H4 (cell line): Measurements from ENCODE around the gene MAPKBP1. TPM values are rescaled to one million over a fixed set of nuclear protein-coding genes. Genes with fewer than 3 reads are reported as not detected.

Experiments used
- DNase-seq: peaks from one replicate; pipeline ENCODE4 v3.0.0-alpha.2; 2015; ENCODE audit warnings: low spot score
- total RNA-seq: library from RNA; depleted of rRNA; stranded (reverse); fragments of >200 nt; shearing (Covaris generic); gene quantifications from 2 replicates; pipeline ENCODE4 v1.2.3, GENCODE V29; 2014

The MAPKBP1 gene
- total RNA-seq, 1 experiment from 2014 or later: 4.1 TPM

DNA sequence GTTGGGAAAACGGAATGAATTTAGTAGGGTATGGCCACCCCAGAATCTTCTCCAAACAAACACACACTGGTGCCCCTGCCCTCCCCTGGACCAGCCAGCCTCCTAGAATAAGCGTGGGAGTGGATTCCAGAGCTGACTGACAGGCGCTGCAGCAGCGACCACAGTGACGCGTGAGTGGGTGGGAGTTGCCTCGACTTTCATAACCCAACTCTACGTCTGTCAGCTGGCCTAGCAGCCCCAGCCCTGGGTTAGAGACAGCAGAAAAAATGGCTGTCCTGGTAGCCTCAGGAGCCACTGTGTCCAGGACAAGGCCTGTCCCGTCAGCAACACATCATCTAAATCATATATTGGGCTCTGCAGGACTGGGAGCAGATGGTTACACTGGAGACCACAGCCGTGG, 74.3 kb downstream of the MAPKBP1 start:
- DNase-seq: no peak

DNA sequence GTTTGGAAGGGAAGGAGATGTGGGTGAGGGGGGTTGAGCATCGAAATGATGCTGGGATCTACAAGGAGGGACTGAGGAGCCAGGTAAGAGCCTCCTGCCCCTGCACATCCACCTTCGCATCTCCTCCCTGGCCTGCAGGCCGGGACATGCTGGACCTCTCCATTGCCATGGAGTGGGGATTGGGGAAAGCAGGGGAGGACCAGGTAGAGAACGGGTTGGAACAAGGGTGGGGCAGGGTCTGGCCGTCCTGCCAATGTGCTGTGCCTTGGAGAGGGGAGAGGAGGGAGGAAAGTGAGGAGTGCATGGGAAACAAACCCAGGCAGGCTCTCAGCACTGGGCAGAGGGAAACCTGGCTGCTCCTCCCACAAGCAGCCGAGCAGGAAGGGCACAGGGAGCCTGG, 74.9 kb downstream of the MAPKBP1 start:
- no peak for DNase-seq

DNA sequence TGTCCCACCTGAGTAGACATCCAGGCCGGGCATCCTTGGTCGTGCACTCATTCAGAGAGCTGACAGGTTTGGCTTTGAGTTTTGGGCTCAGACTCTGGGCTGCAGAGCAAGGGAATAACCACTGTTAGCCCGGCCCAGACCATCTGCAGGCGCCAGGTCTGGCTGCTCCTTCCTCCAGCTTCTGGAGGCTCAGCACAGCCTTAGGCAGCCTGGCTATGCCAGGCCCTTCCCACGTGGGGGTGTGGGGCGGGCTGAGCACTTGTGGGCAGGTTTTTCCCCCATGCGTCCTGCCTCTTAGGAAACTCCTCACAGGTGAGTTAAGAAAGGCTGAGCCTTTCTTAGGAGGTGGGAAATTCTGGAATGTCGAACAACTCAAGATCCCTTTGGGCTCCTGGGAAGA, 75.6 kb downstream of the MAPKBP1 start:
- no peak for DNase-seq

DNA sequence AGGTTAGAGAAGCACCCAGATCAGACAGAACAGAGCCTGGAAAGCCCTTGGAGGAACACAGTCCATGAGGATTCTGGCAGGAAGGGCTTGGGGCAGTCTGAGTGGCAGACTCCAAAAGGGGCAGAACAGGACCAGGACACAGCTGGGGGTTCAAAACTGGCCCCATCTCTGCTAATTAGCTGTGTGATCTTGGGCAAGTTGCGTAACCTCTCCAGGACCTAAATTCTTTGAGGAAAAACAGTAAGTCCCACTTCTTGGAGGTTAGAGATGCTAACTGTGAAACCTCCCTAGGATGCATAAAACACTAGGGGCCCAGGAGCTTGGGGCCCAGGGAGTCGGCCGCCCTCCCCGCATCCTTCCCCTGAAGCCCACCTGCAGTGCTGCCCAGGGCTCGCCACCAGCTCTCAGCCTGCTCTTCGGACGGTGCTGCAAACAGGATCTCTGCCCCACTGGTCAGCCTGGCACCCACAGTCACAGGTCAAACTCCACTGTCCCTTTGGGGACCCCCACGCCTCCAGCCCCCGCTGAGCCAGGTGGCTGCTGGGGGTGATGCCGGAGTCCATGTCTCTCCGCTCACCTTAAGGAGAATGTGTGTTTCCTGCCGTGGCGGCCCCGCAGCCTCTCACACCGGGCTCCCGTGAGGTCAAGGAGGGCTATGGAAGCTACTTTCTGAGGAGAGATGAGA, 76.3 kb downstream of the MAPKBP1 start:
- DNase-seq: no peak

DNA sequence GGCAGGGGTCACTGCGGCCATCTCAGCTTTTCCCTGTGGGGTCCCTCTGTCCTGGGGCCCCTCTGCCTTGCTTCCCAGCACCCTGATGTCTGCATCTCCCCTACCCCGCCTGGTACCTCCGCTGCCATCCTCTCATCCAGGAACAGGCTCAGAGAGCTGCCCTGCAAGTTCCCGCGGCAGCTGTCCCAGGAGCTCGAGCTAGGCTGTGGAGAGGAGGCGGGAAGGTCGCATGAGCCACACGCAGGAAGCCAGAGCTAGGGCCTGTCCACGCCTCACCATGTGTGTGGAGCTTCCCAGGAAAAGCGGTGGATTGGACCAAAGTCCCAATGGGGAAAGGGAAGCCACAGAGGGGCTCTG, 76.9 kb downstream of the MAPKBP1 start:
- DNase-seq: no peak

DNA sequence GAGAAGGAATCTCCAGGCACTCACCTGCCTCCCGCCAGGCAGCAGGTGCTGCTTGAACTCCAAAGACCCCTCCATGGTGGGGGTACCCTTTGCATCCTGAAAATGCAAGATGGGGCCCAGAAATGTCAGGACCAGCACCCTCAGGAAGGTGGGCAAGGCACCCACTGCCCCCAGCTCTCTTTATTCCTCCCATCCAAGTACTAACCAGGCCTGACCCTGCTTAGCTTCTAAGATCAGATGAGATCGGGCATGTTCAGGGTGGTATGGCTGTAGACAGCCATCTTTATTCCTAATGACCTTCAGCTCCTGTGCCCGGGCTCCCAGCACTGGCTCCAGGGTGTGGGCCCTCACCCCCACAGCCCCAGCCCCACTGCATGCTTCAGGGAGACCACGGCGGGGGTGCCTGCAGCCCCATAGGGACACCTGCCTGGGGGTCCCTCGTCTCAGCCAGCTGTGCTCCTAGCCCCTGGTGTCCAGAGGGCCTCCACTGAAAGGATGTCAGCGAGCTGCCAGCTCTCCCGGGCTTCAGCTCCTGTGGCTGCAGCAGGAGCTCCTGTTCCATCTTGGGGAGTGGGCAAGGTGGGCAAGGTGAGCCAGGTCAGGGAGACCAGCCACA, 77.6 kb downstream of the MAPKBP1 start:
- DNase-seq: no peak

DNA sequence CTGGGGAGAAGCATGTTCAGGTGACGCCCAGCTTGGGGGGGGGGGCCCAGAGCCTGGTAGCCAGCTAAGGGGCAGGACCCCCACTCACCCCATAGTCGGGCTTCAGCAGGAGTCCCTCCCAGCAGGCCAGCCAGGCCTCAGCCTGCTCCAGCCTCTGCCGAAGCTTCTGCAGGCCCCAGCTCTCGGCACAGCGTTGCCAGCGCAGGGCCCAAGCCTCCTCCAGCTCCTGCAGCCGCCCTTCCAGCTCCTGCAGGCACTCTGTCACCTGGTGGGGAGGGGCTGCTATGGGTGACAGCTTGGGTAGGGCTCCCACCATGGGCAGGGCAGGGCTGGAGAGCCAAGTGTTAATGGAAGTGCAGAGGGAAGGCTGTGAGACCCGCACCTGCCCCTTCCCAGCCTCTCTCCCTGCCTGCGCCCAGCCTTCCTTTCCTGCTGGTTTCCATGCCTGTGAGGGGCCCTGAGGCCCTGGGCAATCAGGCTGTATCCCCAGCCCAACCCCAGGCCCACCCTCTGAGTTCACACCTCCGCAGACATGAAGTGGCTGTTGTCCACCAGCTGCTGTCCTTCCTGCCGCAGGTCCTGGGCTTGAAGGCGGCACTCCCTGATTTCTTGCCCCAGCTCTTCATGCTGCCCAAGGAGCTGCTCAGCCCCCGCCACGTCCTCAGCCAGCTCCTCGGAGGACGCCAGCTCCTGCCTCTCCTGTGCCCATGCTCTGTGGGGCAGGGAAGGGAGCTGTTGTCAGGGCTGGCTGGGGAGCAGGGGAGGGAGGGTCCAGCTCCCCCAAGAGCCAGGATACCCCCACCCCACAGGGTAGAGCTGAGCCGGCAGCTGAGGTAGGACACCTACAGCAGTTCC, 78.7 kb downstream of the MAPKBP1 start:
- DNase-seq: no peak

DNA sequence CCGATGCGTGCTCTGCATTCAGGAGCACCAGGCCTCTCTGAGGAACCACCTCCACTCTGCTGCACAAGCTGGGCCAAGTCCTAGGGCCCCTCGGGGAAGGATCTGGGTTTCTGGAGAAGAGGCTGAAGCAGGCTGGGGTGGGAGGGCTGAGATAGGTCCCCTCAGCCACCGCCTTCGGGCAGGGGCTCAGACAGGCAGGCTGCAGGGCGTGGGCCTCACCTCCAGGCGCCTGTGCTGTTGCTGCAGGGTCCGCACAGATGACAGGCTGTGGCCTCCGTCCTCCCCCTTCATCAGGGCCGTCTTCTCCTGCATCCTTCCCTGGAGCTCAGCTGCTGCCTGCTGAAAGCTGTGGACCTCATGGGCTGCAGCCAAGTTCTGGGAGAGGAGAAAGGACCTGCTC, 79.5 kb downstream of the MAPKBP1 start:
- no peak for DNase-seq

DNA sequence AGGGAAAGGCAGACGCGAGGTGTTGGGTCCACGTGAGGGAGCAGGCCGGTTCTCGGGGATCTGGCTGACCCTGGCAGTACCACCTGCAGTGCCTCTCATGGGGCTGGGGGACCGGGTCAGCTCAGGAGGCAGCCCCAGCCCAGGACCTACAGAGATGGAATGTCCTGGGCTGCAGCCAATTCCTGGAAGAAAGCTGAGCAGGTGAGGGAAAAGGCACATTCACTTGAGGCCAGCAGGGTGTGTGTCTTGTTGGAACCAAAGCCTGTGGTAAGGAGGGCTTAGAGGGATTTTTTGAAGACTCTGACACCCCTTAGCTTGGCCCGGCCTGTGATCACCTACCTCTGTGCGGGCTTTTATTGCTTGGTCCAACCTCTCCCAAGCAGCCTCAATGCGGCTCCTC, 80.2 kb downstream of the MAPKBP1 start:
- no peak for DNase-seq

DNA sequence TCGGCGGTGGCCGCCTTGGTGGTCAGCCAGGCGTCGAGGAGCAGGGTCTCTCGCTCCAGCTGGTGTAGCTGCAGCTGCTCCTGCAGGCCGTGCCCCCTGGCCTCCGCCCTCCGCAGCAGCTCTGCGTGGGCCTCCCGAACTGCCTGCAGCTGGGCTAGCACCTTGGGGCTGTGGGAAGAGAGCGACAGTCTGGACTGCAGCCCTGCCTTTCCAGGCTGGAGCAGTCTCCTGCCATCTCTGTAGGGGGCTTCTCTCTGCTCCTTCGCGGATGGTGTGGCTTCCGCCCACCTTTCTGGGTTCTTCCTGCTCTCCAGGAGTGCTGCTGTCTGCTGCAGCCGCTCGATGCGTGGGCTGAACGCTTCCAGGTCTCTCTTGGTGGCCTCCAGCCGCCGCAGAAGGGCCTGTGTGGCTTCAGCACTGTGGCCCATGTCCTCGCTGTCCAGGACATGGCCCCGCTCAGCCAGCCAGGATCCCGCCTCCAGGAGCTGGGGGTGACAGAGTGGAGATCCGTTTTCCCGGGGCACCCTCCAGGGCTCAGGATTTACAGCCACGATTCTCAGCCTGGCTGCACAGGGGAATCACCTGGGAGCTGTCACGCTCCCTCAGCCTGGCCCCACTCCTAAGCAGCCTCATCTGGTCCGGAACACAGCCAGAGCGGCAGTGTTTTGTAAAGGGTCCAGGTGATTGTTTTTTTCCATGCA, 81.1 kb downstream of the MAPKBP1 start:
- DNase-seq: no peak

DNA sequence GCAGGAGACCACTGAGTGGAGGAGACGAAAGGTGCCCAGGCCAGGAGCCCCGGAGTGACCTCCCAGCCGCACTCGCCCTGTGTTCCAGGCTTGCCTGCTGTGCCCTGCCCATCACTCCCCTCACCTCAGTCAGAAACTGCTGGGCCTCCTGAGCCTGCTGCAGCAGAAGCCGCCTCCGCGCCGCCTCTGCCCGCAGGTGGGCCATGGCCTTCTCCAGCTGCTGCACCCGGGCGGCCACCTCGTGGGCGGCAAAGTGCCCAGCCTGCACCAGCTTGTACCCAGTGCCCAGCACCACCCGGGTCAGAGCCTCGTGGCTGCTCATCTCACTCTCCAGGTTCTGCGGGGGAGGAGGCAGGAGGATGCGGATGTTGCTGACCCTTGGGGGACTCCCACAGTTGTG, 82.0 kb downstream of the MAPKBP1 start:
- no peak for DNase-seq

DNA sequence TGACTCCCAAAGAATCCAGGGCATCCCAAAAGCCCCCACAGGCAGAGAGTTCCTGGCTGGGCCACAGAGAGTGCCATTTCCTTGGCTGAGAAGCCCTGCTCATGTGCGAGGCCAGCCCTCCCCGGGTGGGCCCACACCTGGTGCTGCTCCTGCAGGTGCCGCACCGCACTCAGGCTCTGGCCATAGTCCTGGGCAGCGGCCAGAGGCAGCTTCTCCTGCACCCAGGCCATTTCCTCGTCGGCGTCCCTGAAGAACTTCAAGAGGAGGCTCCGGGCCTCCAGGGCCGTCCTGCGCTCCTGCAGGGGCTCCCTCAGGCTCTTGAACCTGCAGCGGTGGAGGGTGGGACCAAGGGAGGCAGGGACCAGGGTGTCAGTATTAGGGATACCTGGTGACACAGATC, 82.4 kb downstream of the MAPKBP1 start:
- DNase-seq: no peak

DNA sequence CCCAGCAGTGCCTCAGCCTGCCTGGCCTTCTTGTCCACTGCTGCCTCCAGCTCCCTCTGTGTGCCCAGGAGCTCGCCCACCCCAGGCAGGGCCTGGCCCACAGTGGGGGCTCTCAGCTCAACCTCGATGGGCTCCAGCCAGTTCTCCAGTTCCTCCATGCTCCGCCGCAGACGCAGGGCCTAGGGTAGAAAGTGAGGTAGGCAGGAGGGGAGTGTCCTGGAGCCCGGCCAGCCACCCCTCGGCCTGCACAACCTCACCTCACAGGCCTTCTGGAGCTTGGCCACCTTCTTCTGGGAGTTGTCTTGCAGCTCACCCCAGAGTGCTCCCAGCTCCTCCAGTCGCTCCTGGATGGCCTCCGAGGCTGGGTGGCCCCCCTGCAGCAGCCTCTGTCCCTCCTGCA, 83.0 kb downstream of the MAPKBP1 start:
- no peak for DNase-seq

DNA sequence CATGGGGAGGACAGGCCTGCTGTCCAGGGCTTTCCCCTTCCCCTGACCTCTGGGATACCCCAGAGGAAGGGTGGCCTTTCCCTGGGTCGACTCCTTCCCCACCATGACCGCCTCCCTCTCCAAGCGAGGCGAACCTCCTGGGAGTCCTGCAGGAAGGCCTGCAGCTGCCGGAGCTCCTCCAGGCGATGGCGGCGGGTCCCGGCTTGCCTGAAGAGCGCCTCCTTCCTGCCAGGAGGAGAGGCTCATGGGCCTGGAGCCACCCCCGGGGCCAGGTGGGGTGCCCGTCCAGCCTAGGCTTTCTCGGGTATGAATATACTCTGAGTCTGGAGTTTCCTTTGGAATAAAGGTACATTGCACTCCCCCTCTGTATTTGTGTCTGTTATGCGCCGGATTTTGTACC, 84.5 kb downstream of the MAPKBP1 start:
- no peak for DNase-seq

DNA sequence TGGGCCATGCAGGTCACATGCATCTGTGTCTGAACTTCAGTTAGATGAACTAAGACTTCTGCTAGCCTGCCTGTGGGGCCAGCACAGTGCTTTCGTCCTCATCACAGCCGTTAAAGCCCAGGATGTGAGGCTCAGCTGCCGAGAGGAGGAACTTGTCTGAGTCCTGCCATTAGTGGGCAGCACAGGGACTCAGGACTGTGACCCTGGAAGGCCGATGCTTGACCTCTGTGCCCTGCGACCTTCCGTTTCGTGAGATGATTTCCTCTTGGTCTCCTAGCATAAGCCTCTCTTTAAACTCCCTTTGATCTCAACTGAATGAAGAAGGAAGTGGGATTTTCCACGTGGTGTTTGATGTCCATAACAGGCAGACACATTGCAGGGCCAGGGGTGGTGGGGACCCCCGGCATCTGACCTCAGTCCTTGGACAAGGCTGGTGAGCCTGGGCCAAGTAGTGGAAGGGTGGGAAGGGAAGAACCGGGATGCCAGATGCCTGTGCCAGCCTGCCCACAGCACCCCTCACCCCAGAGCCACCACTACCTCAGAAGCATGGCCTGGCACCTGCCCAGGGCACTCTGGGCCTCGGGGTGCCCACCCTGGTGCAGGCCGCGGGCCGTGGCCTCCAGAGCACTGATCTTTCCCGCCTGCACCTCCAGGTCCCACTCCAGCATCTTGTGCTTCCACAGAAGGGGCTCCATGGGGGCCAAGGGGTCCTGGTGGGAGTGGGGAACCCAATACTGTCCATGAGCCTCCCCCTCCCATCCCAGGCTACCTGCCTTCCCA, 86.0 kb downstream of the MAPKBP1 start:
- no peak for DNase-seq

DNA sequence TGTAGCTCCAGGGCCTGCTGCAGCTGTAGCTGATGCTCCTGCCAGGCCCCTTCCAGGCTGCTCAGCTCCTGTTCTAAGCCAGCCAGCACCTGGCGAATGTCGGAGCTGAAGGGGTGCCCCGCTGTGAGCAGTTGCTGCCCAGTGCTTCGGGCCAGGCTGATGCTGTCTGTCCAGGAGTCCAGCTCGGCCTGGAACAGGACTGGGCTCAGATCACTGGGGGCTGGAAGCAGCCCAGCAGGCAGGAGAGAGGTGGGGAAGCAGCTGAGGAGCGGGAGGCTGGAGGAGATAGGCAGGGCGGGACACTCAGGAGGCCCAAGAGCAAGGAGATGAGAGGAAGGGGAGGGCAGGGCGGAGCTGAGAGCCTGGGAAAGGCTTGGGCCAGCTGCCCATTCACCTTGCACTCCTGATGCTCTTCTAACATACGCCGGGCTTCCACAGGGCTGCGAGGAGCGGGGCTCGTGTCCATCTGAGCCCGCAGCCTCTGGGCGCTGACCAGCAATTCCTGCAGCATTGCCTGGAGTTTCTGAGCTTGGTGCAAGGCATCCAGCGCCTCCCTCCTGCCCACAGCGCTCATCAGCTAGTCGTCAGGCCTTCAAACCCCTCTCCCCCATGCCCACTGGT, 87.6 kb downstream of the MAPKBP1 start:
- no peak for DNase-seq

DNA sequence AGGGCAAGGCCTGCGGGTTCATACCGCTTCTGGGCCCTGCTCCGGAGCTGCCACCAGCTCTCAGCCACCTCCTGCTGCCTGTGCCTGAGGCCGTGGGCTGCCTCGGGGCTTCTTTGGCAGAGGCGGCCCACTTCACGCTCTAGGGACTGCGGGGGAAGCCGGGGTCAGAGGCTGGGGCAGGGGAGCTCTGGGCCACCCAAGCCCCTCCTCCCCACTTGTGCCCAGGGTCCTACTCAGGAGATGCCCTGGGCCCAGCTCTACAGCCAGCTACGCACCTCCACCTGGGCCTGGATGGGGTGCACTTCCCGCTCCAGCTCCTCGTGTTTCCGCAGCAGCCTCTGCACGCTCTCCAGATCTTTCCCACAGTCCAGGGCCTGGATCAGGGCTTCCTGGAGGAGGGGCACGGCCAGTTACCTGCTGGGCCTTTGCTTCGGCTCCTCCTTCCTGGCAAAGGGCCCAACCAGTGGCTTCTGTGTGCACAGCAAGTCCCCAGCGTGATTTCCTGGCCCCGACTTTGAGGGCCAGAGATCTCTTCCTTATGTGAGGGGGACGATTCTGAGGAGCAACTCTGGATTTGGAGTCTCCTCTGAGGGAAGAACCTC, 88.3 kb downstream of the MAPKBP1 start:
- DNase-seq: no peak

DNA sequence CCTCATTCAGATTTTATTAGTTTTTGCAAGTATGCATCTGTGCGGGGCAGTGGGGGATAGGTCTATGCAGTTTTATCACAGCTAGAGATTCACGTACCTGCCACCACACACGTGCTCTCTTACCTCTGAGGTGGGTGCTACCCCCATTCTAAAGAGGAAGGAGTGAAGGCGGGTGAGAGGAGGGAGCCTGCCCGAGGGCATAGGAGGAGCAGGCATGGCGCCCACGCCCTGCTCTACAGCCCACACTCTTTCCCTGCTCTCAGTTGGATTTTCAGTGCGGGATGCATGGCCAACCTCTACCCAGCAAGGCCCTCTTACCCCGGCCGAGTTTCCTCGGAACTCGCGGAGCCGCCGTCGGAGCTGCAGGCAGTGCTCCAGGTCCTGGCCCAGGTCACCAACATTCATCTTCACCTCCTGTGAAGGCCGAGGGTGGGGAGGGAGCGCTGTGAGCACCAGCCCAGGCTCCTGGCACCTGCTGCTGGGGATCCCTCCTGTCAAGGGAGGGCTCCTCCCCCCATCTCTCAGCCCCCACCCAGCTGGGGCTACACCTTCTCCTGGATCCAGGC, 91.3 kb downstream of the MAPKBP1 start:
- no peak for DNase-seq

DNA sequence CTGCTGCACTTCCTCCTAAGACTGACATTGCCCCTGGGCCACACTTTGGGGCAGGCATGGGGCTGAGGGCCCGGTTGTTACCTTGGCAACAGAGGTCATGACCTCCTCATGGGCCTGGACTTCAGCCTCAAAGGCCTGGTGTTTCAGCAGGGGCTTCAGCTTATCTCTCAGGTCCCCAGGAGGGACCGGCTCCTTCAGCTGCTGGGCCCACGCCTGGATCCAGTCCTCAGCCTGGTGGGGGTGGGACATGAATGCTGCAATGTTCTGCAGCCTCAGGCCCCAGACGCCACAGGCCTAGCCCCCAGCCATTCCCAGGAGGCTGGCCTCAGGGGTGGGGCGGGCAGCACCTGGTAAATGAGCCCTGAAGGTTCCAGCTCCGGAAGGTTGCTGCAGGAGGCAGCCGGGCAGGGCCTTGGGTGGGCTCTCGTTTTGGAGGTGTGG, 92.0 kb downstream of the MAPKBP1 start:
- DNase-seq: no peak

DNA sequence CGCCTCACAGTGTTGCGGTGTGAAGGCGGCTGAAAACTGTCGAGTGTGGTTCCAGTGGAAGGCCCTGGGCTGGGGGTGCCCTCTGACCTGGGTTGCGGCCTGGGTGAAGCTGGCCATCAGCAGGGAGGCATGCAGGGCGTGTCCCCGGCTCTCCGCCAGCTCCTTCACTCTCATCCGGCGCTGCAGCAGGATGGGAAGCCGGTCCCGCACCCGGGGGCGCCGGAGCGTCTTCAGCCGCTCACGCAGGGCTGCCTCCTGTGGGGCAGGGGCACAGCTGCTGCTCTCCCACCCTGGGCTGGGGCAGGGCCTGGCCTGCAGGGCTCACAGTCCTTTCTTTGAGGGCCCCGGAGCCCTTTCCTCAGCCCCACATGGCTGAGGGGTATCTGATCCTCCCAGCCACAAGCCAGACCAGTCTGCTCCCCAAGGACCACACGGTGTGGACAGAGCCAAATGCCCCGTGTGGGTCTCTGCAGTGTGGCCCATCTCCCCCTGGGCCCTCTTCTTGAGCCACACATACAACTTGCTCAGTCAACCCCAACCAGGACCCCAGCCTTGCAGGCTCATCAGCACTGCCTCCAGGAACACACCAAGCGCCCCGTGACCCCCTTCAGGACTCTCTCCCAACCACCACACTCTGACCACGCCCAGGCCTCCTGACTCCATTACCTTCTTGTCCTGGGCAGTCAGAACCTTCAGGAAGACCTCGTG, 92.7 kb downstream of the MAPKBP1 start:
- DNase-seq: no peak
